Right forelimb (tissue), 1 donor: ENCODE results near the gene STMN1.

Experiments
- DNase-seq: peaks from one replicate; pipeline ENCODE4 v3.0.0-alpha.2; 2018

Gene STMN1

DNA sequence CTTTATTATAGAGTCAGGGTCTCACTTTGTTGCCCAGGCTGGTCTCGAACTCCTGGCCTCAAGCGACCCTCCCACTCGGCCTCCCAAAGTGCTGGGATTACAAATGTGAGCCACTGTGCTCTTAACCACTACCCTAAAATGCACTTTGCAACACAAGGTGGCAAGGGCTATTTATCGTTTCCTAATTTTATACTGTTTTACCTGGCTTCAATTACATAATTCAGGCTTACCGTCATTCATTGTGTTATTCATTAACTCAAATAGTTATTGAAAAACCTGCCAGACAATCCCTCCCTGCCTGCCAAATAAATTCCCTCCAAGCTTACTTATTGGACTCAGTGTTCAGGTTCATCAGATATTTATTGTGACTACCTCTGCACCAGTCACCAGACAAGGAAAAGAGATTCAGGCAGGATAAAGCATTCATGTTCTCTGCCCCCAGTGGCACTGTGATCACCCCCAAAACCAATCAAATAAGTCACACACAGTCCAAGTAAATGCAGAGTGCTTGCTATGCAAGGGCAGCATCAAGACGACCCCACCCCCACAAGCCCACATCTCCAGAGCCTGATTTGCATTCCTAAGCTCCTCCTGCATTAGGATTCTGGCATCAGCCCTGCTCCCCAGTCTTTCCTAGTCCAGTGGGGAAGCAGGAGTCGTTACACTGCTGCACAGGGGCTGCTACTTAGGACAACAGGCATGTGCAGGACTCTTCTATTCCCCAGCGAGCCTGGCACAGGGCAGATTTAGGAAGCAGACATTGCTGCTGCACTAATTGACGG, 38.8 kb downstream of the STMN1 start:
- DNase-seq = no peak

DNA sequence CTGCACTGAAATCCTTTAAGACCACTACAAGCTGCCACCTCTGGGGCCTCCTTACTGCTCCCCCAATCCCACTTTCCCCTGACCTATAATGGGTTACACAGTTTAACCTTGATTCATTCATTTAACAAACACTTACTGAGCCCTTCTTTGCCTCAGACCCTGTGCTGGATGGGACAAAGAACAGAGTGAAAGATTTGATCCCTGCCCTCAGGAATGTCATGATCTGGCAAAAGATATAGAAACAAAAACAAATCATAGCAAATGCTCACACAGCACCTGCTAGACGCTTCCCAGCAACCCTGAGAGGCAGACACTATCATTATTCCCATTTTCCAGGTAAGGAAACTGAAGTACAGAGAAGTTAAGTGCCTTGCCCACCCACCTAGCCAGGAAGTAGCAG, 39.9 kb downstream of the STMN1 start:
- DNase-seq = no peak

DNA sequence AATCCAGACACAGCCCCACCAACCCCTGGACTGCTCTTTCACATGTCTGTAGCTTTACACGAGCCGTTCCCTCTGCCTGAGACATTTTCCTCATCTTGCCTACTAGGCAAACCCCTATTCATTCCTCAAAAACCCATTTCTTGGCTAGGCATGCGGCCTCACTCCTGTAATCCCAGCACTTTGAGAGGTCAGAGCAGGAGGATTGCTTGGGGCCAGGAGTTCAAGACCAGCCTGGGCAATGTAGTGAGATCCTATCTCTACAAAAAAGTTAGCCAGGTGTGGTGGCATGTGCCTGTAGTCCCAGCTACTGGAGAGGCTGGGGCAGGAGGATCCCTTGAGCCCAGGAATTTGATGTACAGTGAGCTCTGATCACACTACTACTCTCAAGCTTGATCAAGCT, 41.8 kb downstream of the STMN1 start:
- no peak for DNase-seq

- no peak for DNase-seq
Measured at GRCh38 chr1:25863486-25864262, 42.5 kb downstream of the STMN1 start.

DNA sequence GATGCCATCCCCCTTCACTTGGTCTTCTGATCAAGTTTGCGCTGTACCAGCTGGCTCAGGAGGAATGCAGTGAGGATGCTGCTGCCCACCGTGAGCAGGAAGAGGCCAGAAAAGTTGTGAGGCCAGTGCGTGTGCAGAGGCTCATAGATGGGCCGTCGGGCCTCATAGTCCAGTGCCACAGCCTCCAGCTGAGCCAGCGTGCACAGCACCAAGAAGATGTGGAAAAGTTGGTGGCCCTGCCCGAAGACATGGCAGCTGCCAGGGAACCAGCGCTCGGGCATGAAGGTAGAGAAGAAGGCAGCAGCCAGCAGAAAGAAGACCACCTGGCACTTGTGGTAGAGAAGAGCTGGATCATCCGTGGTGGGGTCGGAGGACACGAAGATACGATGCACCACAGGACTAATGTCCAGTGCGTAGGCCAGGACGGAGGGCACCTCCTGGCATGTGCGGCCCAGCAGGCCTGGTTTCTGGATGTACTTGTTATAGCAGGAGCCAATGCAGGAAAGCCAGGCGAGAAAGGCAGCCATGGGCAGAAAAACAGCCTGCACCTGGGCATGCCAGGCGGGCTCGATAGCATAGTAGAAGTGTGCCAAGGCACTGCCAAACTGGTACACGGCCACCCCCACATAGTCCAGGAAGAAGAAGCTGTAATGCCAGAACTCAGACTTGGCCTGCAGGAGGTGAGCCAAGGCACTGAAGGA, 43.3 kb downstream of the STMN1 start:
- DNase-seq = no peak

DNA sequence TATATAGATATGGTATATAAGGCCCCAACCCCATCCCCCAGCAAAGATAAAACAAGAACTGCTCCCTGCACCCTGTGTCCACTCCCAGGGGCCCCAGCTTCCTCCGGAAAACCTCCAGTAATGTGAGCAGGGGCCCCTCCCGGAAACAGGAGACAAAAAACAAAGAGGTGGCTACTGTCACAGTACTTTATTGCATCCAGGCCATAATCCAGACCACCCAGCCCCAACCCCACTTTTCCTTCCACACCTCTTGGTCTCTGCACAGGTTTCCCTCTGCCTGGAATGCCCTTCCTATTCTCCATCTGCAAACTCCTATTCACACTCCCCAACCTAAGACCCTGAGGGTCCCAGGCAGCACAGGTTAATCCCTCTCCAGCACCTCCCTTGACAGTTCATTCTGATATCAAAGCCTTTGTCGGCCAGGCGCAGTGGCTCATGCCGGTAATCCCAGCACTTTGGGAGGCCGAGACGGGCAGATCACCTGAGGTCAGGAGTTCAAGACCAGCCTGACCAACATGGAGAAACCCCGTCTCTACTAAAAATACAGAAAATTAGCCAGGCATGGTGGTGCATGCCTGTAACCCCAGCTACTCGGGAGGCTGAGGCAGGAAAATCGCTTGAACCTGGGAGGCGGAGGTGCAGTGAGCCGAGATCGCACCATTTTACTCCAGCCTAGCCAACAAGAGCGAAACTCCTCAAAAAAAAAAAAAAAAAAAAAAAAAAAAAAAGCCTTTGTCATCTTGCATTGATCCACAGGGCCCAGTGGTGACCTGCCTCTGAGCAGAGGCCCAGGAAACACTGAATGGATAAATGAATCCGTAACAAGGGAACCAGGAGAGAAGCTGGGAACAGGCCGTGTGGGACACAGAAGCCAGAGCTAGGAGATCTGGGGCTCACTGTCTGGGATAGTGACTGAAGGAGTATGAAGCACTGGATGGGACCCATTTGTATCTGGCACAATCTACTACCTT, 44.6 kb downstream of the STMN1 start:
- no peak for DNase-seq

DNA sequence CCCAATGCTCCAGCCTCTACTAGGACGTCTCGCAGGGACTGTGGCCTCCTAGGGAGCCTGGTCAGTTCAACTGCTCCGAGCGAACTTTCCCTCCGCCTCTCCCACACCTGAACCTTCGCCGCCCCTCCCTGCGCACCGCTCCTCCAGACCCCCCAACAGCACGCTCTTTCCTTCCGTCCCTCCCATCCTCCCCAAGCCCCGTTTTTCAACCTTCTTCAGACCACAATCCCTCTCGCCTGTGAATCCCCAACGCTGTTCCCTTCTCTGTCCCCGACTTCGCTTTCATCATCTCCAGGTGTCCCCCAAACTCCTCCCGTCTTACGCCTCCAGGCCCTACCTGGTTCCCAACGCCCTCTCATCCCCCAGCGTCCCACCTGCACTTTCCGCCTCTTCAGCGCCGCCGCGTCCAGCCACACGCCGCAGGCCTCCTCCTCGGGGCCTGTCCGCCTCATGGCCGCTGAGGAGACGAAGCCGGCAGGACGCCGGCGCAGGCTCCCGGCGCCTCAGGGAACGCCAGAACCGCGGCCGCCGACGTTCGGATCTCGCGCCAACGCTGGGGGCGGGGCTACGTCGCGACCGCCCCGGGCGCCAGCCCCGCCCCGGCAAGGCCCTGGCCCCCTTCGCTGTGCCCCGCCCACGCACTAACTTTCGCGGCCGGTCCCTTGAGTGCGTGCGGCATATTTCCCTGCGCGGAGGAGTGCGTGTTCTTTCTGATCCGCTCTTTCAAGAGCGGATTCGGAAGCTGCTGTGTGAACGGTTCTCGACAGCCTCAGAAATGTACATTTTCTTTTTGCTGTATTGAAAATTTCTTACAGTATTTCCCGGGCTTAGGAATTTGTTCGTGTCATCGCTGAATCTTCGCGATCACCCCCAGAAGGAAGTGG, 47.1 kb downstream of the STMN1 start, which contains the start of gene AUNIP:
TSS of gene AUNIP (minus strand) at position 552 of the 884 bp plus-strand sequence. CDS start at position 452, 100 bp downstream.
- peak; percentile 91 for DNase-seq

GRCh38 chr1:25858494-25858893, 47.7 kb downstream of the STMN1 start:
- DNase-seq = no peak

GRCh38 chr1:25856856-25857255, 49.4 kb downstream of the STMN1 start:
- no peak for DNase-seq

DNA sequence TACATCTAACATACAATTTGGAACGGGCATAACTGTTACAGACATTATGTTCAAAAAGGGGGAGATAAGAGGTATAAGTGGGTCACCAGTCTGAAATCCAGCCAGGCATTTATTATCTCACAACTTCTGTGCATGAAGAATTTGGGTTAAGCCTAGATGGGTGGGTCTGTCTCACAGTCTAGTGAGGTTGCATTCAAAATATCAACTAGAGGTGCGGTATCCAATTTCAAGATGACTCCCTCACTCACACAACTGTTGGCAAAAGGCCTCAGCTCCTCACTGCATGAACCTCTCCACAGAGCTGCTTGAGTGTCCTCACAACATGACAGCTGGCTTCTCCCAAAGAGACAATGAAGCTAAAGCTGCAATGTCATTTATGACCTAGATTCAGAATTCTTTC, 51.7 kb downstream of the STMN1 start:
- no peak for DNase-seq
